NCI-H526 treated with DMSO at 0.1 percent for 48 hours (cell line): ENCODE measurements around the gene U2SURP.

ENCODE experiments used
- DNase-seq: peaks from one replicate; lab custom pipeline; 2025; lab: John Stamatoyannopoulos, UW

Gene U2SURP

DNA sequence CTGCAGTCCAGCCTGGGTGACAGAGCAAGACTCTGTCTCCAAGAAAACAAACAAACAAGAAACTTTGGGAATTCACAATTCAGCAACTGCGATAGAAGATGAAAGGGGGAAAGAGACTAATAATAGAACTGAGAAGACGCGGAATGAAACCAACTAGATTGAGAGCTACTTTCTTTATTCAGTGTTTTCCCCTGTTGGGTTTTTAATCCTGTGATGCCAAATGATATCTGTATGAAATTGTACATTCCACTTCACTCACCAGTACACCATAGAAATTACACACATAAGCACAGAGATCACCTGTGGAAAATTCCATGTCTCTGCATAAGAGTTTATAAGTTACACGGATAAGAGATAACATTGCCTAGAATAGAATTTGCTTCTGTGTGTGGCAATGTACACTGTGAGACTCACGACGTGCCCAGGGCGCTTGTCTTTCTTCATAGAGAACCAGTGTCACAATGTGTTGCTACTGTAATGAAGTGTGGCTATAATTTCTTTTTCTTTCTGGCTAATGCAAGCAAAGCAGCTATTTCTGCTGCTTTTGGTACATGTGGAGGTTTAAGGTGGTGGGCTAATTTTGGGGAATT, 100.5 kb downstream of the U2SURP start:
- DNase-seq: no peak

DNA sequence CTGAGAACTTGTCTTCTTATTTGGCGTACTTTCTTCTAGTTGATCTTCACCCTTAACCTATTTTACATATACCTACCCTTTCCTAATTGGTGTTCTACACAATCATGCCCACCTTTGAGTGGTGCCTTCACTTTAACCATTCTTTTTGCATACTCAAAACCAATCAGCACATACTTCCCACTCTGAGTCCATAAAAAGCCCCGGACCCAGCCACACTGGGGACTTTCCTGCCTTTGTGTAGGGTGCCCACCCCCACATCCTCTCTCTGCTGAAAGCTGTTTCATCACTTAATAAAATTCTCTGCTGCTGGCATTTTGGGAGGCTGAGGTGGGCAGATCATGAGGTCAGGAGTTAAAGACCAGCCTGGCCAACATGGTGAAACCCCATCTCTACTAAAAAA, 102.3 kb downstream of the U2SURP start:
- no peak for DNase-seq

DNA sequence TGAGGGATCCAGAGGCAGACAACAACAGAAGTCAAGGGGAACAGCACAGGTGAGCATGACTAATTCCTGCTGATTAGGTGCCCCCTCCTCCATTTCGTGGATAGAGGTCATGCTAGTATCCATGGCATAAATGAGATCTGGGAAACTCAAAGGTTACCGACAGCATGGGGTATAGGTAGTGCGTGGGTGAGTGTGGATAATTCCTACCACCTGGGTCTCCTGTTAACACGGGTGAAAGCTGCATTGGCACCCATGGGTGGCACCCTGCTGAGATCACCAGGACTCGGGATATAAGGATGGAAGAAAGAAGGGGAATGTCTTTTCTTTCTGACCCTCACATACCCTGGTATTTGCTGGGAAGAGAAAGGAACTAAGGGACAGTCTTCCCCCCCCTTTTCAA, 103.8 kb downstream of the U2SURP start:
- DNase-seq: no peak

DNA sequence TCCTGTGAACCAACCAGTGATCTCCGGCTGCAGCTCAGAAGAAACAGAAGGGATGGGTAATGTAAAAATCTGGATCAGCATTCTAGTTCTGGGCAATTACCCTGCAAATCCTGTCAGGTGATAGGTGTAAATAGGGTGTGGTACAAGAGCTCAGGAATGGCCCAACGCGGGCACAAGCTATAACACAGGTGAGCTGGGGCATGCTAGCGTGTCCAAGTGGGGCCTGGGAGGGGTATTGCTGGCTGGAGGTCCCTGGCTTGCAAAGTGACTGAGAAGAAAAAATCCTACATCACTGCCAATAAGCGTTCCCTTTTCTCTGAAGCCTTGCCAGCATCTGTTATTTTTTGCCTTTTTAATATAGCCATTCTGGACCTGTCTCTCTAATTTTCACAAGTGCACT, 108.5 kb downstream of the U2SURP start:
- no peak for DNase-seq
